Stimulated activated CD4-positive, alpha-beta T cell treated with anti-CD3 and anti-CD28 coated beads, Interleukin-1b, Interleukin-23, amount 100 ng/mL, for 4 hours (primary cell): Measurements from ENCODE around the gene RBM6.

Experiments
- DNase-seq, 2 donors: peaks; one replicate each; pipeline ENCODE4 v3.0.0-alpha.2; 2020; ENCODE audit warnings: low read depth in 2 of 2

Gene RBM6

DNA sequence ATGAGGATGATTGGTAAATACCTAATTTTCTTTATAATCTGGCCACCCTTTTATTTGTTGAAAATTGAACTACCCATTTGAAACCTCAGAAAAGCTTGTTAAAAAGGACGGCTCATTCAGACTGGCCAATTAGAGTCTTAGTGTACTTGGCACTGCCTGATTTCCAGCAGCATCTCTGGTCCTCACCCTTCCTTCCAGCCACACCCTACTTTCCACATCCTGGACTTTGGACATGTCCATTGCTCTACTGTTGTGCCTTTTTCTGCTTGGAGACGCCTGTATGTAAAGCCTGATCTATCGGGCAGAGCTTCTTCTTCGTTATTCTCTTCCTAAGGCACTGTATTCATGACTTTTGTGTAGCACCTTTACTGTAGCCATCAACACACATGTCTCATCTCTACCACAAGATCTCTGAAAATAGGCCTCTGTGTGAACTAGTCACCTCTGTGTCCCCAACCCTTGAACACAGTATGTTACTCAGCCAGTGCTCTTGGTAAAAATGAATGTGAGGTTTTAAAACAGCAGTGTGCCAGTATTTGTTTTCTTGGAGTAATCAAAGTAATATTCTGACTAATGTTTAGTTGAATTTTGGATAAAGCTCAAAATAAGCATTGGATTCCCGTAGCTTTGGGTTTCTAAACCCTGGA, 155.5 kb downstream of the RBM6 start:
- DNase-seq = no peak

DNA sequence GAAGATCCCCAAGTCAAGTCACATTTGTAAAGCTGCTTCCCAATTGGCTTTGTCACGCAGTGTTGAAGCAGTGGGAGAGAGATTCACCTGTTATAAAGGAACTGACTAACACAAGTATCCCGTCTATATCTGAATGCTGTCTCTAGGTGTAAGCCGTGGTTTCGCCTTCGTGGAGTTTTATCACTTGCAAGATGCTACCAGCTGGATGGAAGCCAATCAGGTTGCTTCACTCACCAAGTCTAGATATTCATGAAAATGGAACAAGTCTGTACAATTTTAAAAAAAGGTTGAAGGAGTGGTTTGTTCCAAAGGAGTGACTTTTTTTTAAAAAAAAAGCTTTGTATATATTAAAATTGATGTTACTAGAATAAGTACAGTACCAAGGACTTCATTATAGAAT, 160.4 kb downstream of the RBM6 start:
- no peak for DNase-seq

DNA sequence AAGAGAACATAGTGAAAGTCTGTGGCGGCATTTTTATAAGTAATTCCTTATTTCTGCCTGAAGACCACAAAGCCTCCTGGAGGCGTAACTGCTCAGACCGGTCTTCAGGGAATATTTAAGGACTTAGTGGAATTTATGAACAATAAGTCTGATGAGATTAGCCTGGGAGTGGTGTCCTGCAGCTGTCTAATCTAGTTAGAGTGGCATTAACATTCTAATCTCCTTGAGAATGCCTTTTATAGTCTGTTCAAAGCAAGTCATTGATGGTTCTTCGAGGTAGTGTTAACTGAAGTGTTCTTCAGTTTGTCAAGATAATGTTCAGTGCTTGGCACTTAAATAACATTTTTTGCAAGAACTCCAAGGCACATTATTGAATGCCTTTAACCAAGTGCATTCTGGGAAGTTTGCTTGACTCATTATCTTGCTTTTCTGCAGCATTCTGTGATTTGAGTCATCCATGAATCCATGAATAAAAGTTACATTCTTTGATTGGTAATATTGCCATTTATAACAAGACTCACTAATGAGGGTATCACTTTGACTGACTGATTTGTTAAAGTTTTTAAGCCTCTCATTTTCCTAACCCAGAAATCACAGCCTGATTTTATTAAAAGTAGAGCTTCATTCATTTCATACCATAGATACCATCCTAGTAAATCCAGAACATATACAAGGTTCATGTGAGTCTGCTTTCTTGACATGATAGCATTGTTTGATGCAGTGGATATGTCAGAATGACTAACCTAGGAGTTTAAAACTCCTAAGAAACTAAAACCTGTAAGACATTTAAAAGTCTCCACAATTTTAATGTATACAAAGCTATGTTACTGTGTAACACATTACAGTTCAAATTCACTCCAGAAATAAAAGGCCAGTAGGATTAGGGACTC, 161.3 kb downstream of the RBM6 start:
- no peak for DNase-seq

DNA sequence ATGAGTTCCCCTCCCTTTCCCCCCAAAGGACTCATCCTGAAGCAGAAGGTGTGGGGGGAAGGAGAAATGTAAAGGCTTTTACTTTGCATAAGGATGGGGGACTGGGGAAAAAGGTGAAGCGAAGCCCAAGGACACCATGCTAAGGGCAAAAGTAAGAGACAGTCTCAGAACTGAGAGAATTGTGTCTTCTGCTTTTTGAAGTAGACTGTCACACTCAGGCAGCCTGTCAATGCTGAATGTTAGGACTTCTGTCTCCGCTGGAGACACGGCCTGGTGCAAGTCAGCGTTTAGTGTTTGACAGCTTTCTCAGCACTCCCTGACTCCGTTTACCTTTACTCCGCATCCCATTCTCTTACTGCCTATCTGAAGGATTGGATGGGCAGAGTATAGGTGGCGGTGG, 162.6 kb downstream of the RBM6 start:
- no peak for DNase-seq

- no peak for DNase-seq
Observed at GRCh38 chr3:50111757-50112156, 171.8 kb downstream of the RBM6 start.

- no peak for DNase-seq
Observed at GRCh38 chr3:50112462-50112861, 172.5 kb downstream of the RBM6 start.

GRCh38 chr3:50117120-50117519, 177.2 kb downstream of the RBM6 start:
- no peak for DNase-seq

- DNase-seq = no peak
Observed at GRCh38 chr3:50118237-50118636, 178.3 kb downstream of the RBM6 start.

DNA sequence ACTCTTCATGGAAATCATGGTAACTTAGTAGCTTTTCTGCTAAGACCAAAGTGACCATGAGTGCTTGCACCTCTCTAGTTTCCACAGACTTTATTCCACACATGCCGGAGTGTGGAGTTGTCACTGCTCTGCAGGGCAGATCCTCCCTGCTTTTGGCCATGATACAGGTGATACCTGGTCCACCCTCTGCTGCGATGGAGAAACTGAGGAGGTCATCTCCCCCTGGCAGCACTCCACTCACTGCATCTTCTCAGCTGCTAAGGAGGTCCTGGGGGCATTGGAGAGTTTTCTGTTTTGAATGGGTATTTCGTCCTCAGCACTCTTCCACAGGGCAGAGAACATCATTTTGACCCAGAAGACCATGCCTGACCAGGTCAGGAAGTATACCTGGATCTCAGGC, 179.8 kb downstream of the RBM6 start:
- no peak for DNase-seq

DNA sequence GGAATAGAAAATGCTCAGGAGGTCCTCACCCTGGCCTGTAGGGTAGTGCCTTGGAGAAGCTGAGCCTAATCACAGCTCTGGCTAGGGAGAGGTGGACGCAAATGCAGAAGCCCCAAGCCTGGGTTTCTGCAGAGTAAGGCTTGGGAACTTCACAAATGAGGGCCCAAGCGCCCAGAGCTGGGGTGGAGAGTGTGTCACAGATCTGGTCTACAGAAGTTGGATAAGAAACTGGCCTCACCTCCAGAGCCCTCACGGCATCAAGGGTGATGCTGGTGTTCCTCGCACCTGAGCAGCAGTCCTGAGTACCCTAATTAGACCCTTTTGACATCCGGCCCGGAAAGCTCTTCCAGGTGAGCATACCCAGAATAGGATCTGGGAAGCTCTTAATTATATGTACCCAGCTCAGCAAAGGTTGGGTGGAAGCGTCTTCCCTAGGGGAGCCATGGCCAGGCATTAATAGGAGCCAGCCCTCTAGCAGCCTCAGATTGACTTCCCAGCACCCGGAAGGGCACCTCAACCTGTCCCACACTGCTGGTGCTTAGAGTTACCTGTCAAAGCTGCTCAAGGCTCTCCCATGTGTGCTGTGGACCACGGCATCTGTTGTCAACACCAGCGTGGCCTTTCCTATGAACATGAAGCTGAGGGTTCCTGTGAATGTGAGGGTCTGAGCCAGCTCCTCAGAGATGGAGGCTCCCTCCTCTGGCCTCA, 180.6 kb downstream of the RBM6 start:
- no peak for DNase-seq

DNA sequence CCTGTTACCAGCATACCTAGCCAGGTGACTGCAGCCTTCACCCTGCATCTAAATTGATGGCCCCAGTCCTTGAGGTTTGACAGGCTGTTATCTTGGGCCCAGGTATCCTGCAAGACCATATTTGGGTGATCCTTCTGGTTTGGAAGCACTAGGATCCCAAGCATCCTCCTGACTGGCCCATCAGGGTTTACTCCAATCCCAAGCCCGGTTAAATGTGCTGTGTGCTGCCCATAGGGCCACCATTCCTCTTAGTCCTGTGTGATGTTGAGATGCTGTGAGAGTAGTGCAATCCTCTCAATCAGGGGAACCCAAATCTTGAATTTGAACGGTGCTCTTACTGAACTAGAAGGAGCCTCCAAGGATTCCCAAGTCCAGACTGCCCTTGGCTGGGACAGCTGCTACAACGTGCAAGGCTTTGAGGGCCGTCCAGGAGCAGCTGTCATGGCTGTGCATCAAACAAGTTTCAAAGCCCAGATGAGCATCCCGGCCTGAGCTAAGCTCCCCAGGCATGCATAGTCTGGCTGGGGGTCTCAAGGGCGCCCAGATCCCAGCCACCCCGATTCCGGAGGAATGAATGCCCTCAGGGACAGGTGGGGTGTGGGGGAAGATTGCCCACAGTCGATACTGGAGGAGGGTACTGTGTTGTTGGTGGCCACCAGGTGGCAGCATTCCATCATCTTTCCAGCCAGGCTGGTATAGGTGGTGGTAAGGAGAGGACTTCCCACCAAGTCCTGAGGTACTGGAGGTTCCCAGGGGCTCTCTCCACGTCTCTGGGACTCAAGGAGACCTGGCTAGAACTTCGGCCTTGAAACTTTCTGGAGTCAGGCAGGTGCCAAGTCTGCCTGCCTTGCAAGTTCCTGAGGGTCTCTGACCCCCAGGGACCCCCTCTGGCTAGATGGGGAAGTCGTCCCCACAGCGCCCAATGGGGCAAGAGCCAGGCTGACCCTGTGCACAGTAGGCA, 181.4 kb downstream of the RBM6 start:
- DNase-seq = peak; percentile 61 to 65

GRCh38 chr3:50122071-50122470, 182.1 kb downstream of the RBM6 start:
- no peak for DNase-seq

- no peak for DNase-seq
Observed at GRCh38 chr3:50122661-50123391, 182.9 kb downstream of the RBM6 start.

DNA sequence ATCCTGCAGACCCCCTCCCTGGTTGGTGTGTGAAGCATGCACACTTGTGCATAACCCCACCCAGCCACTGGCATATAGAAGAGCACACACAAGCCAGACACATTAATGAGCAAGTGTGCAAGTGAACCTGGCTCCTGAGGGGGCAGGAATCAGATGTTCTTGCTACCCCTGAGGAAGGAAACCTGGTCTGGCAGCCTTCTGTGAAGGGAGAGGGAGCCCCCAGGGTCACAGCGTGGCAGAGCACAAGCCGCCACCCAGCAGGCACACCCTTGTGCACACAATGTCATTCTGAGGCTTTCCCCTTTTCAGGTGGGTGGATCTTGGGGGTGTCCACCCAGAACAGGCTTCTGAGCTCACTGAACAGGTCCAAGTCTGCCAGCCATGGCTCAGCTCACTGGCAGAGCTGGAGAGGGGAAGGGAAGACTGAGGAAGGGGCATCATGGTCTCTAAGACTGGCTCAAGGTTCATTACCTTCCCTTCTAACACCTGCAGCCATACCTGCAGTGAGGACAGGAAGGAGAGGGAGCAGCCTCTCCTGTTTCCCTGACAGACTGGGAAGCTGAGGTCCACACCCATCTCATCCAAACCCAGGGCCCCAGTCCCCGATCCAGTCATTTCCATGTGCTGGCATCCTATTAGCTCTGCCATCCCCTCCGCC, 183.6 kb downstream of the RBM6 start:
- DNase-seq = no peak

DNA sequence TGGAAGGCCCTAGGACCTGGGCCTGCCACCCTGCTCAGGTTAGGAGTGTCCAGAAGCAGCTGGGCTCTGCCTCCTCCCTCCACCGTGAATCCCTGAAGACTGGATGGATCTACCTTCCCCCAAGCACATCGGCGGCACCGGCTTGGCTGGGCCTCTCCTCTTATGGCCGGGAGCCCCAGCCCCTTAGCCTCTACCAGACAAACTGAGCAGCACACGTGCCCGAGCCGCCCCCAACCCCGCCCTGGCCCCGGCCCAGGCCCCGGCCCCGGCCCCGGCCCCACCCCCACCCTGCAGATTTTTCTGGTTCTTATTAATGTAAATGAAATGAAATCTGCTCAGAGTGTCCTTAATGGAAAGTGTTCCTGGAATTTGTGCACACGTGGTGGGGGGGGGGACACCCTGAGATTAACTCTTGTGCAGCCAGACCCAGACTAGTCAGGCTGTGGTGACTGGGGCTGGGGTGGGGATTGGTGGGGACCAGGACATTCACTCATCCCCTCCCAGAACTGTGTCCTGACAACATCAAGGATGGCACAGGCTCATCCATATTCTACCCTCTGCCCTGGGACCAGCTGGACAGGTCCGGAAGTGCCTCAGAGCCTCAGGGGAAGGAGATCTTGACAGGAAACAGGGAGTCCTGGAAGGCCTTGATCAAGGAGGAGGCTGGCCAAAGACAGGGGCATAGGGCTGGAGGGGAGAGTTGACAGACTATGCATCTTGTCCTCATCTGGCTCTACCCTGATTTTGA, 184.3 kb downstream of the RBM6 start:
- DNase-seq = no peak

DNA sequence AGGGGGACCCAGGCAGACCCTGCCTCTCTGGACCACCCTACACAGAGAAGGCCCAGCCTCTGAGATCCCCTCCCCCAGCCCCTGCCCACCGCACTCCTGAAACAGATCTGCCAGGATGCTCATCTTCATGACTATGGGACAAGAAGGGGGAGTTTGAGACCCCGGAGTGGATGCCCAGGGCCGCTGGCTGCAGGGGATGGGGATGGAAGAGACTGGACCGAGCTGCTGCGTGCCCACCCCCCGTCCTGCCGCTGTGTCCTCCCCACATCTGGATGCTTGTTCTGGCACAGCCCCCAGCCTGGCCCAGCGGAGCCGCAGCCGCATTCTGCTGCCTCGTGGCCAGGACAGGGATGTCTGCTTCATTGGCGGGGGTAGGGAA, 184.8 kb downstream of the RBM6 start:
- DNase-seq = no peak

GRCh38 chr3:50125541-50126286, 185.8 kb downstream of the RBM6 start:
- DNase-seq = no peak

- DNase-seq = no peak
Observed at GRCh38 chr3:50126287-50127211, 186.6 kb downstream of the RBM6 start.
